MV-4-11 (cell line): ENCODE data around the gene PYDC1.
"Not testable (repeated sequence)": the region's sequence is repeated elsewhere in the genome, so short reads cannot be mapped to it uniquely, and the experiment has no call there.

Source experiments
- DNase-seq: peaks from one replicate; lab custom pipeline; 2025; lab: John Stamatoyannopoulos, UW

The PYDC1 gene

GRCh38 chr16:31221357-31222160 is 4.6 kb upstream of the PYDC1 start:
- no peak for DNase-seq

GRCh38 chr16:31219154-31219741 is 2.3 kb upstream of the PYDC1 start:
- no peak for DNase-seq

DNA sequence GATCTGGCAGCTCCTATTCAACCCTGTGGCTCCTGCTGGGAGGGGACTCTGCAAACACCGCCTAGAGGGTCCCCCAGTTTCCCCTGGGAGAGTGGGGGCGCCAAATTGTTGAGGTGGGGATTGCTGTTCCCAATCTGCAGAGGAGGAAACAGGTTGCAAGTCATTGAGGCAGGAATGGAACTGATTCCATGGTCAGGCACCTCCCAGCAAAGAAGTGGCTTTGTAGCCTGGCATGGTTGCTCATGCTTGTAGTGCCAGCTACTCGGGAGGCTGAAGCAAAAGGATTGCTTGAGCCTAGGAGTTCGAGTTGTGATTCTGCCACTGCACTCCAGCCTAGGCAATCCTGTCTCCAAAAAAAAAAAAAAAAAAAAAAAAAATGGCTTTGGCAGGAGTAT is 198 bp upstream of the PYDC1 start:
- no peak for DNase-seq

DNA sequence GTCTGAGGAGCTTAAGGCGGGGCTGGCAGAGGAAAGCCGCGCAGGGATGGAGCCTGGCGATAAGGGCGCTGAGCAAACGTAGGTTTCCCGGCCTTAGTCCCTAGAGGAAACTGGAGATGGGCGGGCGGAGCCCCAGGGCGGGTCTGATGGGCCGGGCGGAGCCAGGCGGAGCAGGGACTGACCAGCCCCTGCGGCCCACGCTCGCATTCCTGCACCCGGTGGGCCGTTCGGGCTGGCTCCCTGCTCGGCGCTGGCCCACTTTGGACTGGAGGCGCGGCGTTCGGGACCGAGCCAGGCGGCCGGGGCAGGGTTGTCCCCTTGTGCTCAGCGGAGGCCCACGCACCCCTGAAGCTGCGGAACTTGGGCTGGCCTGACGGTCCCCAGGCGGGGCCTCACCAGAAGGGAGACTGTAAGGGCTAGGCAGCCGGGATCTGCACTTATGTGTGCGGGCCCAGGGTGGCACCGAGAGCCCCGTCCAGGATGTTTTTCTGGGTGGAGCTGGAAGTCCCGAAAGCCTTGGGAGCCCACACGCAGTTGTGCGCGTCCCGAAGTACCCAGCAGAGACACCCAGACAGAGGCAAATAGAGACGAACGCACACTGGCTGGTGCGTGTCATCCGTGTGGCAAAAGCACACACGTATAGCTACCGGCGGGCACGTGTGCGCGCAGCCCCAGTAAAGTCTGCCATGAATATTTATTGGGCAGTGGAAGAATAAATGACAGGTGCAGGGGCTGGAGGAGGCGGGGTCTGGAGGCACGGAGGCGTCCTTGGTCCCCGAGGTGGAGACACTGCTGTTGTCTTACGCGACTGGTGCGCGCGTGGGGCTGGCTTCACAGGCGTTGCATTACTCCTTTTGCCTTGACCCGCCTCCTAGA is 1.4 kb downstream of the PYDC1 start:
- no peak for DNase-seq

GRCh38 chr16:31214708-31215286 is 2.1 kb downstream of the PYDC1 start:
- DNase-seq: no peak

- DNase-seq: no peak
These were observed 2.8 kb downstream of the PYDC1 start, which contains the start of gene TRIM72 for GRCh38 chr16:31213877-31214707. Gene TRIM72, plus strand, starts transcription at chr16:31214119. Its CDS starts 620 bp downstream, at chr16:31214739.

GRCh38 chr16:31213342-31213741 is 3.6 kb downstream of the PYDC1 start:
- no peak for DNase-seq

DNA sequence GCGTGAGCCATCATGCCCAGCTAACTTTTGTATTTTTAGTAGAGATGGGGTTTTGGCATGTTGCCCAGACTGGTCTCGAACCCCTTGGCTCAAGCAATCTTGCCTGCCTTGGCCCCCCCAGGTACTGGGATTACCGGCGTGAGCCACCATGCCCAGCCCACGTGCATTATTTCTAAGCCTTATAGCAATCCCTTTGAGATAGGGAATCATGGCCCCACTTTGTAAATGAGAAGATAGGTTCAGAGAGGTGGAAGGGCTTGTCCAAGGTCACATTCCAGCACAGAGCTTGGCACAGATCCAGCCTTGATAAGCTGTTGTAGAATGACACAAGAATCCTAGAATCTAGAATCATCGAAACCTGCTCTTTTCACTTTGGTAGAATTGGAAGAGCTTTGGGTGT is 10.2 kb downstream of the PYDC1 start:
- no peak for DNase-seq

- DNase-seq: no peak
These were observed 11.9 kb downstream of the PYDC1 start for GRCh38 chr16:31204871-31205666.

DNA sequence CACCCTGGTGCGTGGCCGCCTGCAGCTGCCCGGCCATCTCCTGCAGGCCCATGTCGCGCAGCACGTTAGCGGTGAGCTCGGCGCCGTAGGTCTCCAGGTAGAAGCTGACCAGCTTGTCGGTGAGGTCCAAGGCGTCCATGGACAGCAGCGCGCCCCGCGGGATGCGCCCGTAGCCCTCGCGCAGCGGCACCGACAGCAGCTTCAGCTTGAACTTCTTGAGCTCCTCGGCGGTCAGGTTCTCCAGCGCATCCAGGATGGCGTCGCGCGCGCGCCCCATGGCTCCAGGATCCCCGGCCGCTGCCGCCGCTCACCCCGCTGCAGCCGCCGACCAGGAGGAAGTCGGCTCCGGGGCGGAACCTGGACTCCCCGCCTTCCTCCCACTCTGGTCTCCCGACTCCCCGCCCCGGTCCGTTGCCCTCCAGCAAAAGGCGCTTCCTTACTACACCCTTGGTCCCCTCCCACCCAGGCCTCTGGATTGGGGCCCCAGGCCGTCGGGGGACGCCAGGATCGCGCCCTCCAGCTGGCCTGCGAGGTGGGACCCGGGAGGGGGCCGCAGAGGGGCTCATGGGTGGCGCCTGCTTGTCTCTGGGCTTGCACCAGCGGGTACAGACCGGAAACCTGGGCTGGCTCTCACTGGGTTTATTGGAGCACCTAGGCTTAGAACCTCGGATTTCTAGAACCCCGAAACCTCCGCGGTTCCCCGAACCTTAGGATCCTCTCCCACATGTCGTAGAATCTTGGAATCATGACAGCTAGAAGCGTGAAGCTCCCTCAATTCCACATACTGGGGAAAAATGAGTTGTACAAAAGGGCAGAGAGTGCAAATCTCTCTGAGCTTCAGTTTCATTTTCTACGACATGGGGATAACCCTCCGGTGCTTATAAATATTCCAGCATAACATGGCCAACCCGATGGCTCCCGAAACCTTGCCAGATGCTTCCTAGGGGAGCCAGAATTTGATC is 14.2 kb downstream of the PYDC1 start, which contains the start of gene PYCARD:
Gene PYCARD (minus strand): TSS at position 347 of the 962 bp plus-strand sequence. CDS start 70 bp downstream, at position 277.
- peak; percentile 69 for DNase-seq

- DNase-seq: peak; percentile 79
These were observed 15.1 kb downstream of the PYDC1 start for GRCh38 chr16:31201582-31202413.

DNA sequence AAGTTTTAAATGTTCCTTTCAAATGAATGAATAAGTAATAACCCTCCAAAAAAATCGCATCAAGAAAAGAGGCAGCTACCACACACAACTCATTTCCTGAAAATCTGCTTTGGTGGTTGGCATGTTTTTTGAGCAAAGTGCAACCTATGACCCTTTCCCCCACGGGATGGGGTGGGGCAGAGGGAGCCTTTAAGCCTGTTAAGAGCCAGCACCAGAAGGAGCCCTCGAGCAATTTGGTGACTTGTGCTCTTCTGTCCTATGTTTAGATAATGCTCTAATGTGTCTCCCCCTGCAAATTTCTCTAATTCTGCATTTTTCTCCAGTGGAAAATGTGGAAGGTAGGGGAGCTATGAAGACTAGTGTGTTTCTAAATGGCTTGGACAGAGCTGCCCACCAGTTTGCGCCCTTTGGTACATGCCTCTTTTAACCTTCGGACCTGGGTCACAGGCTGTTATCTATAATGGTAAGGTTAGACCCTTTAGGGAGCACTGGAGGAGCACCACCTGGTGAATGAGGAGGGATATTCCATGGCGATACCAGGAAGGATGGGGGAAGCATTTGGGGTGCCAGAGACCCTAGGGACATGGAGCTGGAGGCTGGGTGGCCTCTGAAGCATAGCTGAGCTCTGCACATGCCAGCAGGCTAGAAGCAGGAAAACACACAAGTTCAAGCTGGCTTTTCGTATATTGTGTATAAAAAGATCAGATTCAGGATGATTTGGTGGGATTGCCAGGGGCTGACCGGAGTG is 15.9 kb downstream of the PYDC1 start:
- peak; percentile 85 for DNase-seq

GRCh38 chr16:31200111-31200510 is 16.8 kb downstream of the PYDC1 start:
- DNase-seq: not testable (repeated sequence)

DNA sequence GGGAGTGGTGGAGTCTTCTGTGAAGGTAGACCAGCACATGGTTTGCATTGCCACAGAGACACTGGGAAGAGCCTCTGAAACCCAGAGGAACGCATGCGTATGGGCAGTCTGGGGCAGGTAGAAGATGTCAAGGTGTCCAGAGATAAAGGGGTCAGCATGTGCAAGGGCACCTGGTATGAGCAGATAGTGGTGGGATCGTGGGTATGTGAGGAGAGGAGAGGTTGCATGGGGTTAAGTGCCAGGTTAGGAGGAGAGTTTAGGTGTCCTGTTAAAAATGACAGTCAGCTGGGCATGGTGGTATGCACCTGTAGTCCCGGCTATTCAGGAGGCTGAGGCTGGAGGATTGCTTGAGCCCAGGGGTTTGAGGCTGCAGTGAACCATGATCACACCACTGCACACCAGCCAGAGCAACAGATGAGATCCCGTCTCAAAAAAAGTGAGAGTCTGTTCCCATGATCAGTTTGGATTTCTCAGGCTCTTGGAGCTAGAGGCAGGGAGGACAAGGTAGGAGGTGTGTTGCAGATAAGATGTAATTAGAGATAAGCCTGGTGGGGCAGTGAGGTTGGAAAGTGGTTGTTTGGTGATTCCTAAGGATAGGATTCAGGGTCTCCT is 17.4 kb downstream of the PYDC1 start:
- no peak for DNase-seq

DNA sequence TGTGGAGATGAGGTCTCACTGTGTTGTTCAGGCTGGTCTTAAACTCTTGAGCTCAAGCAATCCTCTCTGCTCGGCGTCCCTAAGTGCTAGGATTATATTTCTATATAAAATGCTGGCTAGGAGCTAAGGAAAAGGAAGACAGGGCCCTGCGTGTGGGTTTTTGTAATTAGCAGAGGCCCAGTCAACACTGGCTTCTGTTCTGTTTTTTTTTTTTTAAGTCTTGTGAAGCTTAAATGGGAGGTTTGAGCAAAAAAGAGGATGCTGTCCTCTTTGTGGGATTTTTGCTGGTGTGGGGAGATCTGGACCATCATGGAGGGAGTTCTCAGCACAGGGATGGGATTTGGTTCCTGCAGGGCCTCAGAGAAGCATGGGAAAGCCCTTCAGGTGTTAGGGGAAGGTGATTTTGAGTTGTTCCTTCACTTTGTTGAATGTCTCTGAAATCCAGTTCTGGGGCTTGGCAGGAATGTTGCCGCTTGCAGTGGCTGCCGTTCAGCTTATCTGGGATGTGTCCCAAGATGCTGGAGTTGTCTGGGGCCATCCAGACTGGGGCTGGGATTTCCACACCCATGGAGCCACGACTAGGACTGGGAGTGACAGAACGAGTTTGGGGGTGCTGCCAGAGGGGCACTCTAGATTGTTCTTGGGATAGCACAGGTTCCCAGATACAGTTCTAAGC is 18.6 kb downstream of the PYDC1 start:
- DNase-seq: peak; percentile 56

DNA sequence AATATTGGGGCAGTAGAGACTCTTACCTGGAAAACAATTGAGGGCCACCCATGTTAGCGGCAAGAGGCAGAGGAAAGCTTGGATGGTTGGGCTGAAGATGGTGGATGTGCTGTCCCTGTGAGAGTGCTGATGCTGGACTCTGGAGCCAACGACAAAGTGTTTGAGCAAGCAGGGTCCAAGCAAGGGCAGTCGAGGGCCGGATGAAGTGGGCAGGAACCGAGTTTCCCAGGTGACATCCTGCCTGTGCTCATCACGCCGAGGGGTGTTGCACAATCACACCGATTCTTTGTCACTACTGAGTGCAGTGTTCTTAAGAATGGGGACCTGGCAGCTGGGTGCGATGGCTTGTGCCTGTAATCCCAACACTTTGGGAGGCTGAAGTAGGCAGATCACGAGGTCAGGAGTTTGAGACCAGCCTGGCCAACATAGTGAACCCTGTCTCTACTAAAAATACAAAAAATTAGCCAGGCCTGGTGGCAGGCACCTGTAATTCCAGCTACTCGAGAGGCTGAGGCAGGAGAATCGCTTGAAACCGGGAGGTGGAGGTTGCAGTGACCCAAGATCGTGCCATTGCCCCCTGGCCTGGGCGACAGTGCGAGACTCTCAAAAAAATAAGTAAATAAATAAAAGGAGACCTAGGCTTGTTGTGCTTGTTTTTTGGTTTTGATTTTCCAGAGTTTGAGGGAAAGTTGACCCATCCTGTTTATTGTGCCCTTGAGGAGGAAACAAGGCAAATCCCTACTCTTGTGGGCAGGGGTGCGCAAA is 20.4 kb downstream of the PYDC1 start:
- DNase-seq: peak; percentile 26
